GM19455 (cell line): ENCODE results near the gene NMUR2.

Experiments used
- ATAC-seq: cut with Tn5 transposase; IDR thresholded peaks from one replicate; pipeline ENCODE4 v1.9.1; 2021; ENCODE audit not compliant: unreplicated experiment

NMUR2 gene

GRCh38 chr5:152405145-152405544 lies at the start of gene NMUR2:
Gene NMUR2 (minus strand): TSS chr5:152405279. CDS start chr5:152405113, 166 bp downstream.
- no peak for ATAC-seq

- no peak for ATAC-seq
These were observed 38.9 kb upstream of the NMUR2 start for GRCh38 chr5:152443935-152444334.

- no peak for ATAC-seq
These were observed 34.7 kb upstream of the NMUR2 start for GRCh38 chr5:152439791-152440190.

- no peak for ATAC-seq
These were observed 32.8 kb upstream of the NMUR2 start for GRCh38 chr5:152437866-152438265.

- no peak for ATAC-seq
These were observed 22.6 kb upstream of the NMUR2 start for GRCh38 chr5:152427721-152428120.

GRCh38 chr5:152425083-152425482 lies 20.0 kb upstream of the NMUR2 start:
- ATAC-seq: no peak

- no peak for ATAC-seq
These were observed 19.4 kb upstream of the NMUR2 start for GRCh38 chr5:152424501-152424900.

GRCh38 chr5:152422081-152422480 lies 17.0 kb upstream of the NMUR2 start:
- no peak for ATAC-seq

- ATAC-seq: no peak
These were observed 7.0 kb upstream of the NMUR2 start for GRCh38 chr5:152412129-152412528.

GRCh38 chr5:152406082-152406481 lies 1.0 kb upstream of the NMUR2 start:
- ATAC-seq: no peak

- no peak for ATAC-seq
These were observed 585 bp downstream of the NMUR2 start for GRCh38 chr5:152404494-152404893.

- ATAC-seq: no peak
These were observed 2.0 kb downstream of the NMUR2 start for GRCh38 chr5:152403046-152403445.

- no peak for ATAC-seq
These were observed 4.2 kb downstream of the NMUR2 start for GRCh38 chr5:152400846-152401245.

GRCh38 chr5:152397581-152397980 lies 7.5 kb downstream of the NMUR2 start:
- peak; percentile 73 for ATAC-seq

GRCh38 chr5:152393441-152393840 lies 11.6 kb downstream of the NMUR2 start:
- no peak for ATAC-seq

GRCh38 chr5:152389208-152389849 lies 15.8 kb downstream of the NMUR2 start:
- ATAC-seq: no peak

- ATAC-seq: no peak
These were observed 16.5 kb downstream of the NMUR2 start for GRCh38 chr5:152388610-152389009.

GRCh38 chr5:152380415-152381123 lies 24.5 kb downstream of the NMUR2 start:
- no peak for ATAC-seq

- ATAC-seq: no peak
These were observed 25.7 kb downstream of the NMUR2 start for GRCh38 chr5:152379331-152379730.

- no peak for ATAC-seq
These were observed 26.3 kb downstream of the NMUR2 start for GRCh38 chr5:152378730-152379129.

GRCh38 chr5:152376886-152377285 lies 28.2 kb downstream of the NMUR2 start:
- no peak for ATAC-seq

GRCh38 chr5:152374711-152375275 lies 30.3 kb downstream of the NMUR2 start:
- no peak for ATAC-seq
